ENCODE results near the gene TMEM128. TPM values are rescaled to one million over a fixed set of nuclear protein-coding genes. Genes with fewer than 3 reads are reported as not detected.

The TMEM128 gene
- total and polyA plus RNA-seq, 2 of the 13 experiments (the other 11 are each of a cell fraction or from before 2014, with no cell fraction given): 19.4 to 27.9 TPM

GRCh38 chr4:4270529-4270928 is 22.5 kb upstream of the TMEM128 start:
- no peaks in the 10 kb centered on the region for H3K79me2 ChIP-seq (ENCODE audit: insufficient read depth, low read length)
- TF ChIP-seq BRCA1 (CRISPR knock-in tag; IDR thresholded peaks at IDR 0.05): no peak
- TF ChIP-seq FUBP1 (CRISPR knock-in tag; IDR thresholded peaks at IDR 0.05; ENCODE audit: borderline replicate concordance): no peak
- TF ChIP-seq FOXP1 (IDR thresholded peaks at IDR 0.05): no peak
- TF ChIP-seq FOXP1 (CRISPR knock-in tag; IDR thresholded peaks at IDR 0.05): no peak
- TF ChIP-seq ZNF34 (CRISPR knock-in tag; IDR thresholded peaks at IDR 0.05; ENCODE audit: borderline replicate concordance): no peak
- TF ChIP-seq ZBED4 (CRISPR knock-in tag; IDR thresholded peaks at IDR 0.05; ENCODE audit: borderline replicate concordance): no peak
- no peak for TF ChIP-seq ZNF678 (CRISPR knock-in tag; IDR thresholded peaks at IDR 0.05)
- FAIRE-seq (no peak), DNase-seq (ENCODE audit: low spot score) (no peak), ATAC-seq (no peak)
- no peak overlapping the region for H3K4me2 ChIP-seq (ENCODE audit: low read depth, low read length)
- H3K36me3 ChIP-seq (replicated peaks in 1 of 2; ENCODE audit: control insufficient read depth in 1 of 2, insufficient read depth in 2 of 2, low read length in 2 of 2): peaks cover 31 to 64% of the 10 kb centered on the region in 2 experiments; a peak in 4 of 5 replicates
- H4K20me1 ChIP-seq (ENCODE audit: insufficient read depth, low read length): no peaks in the 10 kb centered on the region
- H3K9ac ChIP-seq (ENCODE audit: insufficient read depth, low read depth, low read length): no peak overlapping the region
- no peak overlapping the region for H3K27ac ChIP-seq (ENCODE audit: extremely low read length, insufficient read depth, low read length)
- H2AFZ ChIP-seq (ENCODE audit: low read length): no peak overlapping the region
- no TSS peak for BruUV-seq (replicated peaks)
- no peaks in the 10 kb centered on the region for H3K9me3 ChIP-seq (ENCODE audit: low read length)
- 79% methylated on average over 4 of the region's 4 CpGs for WGBS (ENCODE audit: low lambda C conversion rate)
- in situ Hi-C loops (cut with HindIII; ENCODE audit: extremely low pct_ligation_motif_present, low pct_unique_long_range_greater_than_20kb): no loop called here
- CTCF ChIA-PET (ENCODE audit: low intra/inter-chr PET ratio, low total read pairs): no interaction called here
- POLR2A ChIA-PET: no interaction called here
- H3K27me3 ChIP-seq (ENCODE audit: control insufficient read depth in 1 of 2, insufficient read depth in 2 of 2, low read length in 2 of 2): no peaks in the 10 kb centered on the region
- H3K4me1 ChIP-seq (ENCODE audit: insufficient read depth, low read length): no peaks in the 10 kb centered on the region
- no peak overlapping the region for H3K4me3 ChIP-seq (replicated peaks in 1 of 3; ENCODE audit: insufficient read depth in 1 of 3, low read depth in 2 of 3, low read length in 3 of 3)
- intact Hi-C loops (cut with micrococcal nuclease; ENCODE audit: unreplicated experiment): no loop called here

Data from HepG2 (cell line).